Right renal pelvis (tissue), 4 donors: Measurements from ENCODE around the gene CHRNA4. TPM values are rescaled to one million over a fixed set of nuclear protein-coding genes. Genes with fewer than 3 reads are reported as not detected.
"Not testable (repeated sequence)": the region's sequence is repeated elsewhere in the genome, so short reads cannot be mapped to it uniquely, and the experiment has no call there.

Experiments used
- DNase-seq, 4 donors: peaks; one replicate each; pipeline ENCODE4 v3.0.0-alpha.2; 2013; ENCODE audit warnings: low read depth in 4 of 4, low spot score in 3 of 4, missing footprints in 1 of 4
- polyA plus RNA-seq, 4 donors: library from polyadenylated mRNA; unstranded; fragments of 120-200 nt; gene quantifications; one replicate each; pipeline ENCODE4 v1.2.1, GENCODE V29; 2013; ENCODE audit not compliant: insufficient read length in 4 of 4

CHRNA4 gene
- polyA plus RNA-seq, 4 donors: 6.1 to 14.7 (median 12.7) TPM

DNA sequence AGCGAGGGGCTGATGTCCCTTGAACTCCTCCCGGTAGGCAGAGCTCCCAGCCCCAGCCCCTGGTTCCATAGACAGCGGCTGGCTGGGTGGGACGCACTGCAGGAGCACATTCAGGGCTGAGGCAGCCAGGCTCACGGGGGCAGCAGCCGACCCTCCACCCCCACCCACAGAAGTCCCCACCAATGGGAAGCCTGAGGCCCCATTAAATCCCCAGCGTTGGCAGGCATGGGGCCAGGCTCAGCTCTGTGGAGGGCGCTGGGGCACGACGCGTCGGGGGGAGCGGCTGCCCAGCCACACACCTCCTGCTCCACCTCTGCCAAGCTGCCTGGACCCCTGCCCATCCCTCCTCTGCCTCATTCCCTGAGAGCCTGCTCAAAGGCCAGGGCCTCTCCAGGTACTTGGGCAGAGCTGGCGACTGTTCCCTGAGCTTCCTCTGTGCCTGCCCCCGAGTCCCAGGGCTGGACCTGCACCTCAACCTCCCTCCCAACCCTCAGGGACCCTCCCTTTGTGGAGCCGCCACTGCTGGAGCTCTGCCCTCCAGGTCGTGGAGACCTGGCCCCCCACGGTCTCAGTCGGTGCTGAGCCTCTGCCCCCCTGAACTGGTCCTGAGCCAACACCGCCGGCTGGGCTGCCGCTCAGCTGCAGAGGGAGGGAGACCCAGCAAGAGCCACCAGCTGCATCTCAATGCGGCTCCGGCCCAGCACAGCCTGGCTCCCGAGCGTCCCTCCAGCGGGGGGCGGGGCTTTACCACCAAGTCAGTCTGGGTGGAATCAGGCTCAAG is 9.1 kb downstream of the CHRNA4 start:
- no peak for DNase-seq

DNA sequence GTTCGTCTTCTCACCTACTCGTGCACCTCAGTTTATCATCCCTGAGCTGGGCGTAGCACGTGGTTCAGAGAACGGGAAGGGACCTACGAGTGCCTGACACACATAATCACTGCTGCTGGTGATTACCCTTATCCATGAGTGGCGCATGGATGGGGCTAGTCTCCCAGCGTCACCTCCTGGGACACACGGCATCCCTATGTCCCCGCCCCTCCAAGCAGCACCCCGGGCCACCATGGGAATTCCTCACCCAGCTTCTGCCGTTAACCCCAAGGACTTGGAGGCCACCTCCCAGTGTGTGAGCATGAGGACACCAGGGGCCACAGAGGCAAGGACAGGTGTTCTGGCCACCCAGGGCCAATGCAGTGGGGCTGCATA is 9.8 kb downstream of the CHRNA4 start:
- DNase-seq: no peak

DNA sequence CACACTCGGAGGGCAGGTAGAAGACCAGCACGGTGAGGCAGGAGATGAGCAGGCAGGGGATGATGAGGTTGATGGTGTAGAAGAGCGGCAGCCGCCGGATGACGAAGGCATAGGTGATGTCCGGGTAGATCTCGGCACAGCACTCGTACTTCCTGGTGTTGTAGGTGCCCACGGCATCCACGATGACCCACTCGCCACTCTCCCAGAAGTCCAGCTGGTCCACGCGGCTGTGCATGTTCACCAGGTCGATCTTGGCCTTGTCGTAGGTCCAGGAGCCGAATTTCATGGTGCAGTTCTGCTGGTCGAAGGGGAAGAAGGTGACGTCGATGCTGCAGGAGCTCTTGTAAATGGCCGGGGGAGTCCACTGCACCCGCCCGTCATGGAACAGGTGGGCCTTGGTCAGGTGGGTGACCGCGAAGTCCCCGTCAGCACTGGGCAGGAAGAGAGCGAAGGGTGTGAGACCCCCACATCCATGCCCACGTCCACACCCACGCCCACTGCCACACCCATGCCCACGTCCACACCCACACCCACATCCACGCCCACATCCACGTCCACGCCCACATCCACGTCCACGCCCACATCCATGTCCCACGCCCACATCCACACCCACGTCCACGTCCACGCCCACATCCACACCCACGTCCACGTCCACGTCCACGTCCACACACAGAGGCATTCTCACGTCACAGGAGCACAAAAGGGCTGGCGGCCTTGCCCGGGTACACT is 10.4 kb downstream of the CHRNA4 start:
- DNase-seq: no peak

DNA sequence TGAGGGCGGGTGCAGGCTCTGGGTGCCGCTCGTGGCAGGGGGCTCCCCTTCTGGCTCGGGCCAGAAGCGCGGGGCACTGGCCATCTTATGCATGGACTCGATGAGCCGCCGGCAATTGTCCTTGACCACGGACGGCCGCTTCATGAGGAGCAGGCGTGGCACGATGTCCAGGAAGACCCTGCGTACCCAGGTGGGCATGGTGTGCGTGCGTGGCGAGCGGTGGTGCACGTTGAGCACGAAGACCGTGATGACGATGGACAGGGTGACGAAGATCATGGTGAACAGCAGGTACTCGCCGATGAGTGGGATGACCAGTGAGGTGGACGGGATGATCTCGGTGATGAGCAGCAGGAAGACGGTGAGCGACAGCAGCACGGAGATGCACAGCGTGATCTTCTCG is 11.0 kb downstream of the CHRNA4 start:
- DNase-seq: no peak

DNA sequence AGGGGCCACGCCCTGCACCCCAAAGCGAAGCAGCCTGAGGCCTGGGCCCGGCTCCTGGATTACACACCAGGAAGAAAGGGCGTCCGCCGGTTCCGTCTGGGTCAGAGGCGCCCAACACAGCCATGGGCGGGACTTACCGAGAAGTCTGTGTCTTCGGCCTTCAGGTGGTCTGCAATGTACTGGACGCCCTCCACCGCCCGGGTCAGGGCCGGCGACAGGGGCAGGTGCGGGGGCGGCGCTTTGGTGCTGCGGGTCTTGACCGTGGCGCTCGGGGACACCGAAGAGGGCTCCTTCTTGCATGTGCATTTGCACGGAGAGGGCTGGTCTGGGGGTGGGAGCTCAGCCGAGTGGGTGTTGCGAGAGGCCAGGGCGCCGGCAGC is 11.6 kb downstream of the CHRNA4 start:
- no peak for DNase-seq

DNA sequence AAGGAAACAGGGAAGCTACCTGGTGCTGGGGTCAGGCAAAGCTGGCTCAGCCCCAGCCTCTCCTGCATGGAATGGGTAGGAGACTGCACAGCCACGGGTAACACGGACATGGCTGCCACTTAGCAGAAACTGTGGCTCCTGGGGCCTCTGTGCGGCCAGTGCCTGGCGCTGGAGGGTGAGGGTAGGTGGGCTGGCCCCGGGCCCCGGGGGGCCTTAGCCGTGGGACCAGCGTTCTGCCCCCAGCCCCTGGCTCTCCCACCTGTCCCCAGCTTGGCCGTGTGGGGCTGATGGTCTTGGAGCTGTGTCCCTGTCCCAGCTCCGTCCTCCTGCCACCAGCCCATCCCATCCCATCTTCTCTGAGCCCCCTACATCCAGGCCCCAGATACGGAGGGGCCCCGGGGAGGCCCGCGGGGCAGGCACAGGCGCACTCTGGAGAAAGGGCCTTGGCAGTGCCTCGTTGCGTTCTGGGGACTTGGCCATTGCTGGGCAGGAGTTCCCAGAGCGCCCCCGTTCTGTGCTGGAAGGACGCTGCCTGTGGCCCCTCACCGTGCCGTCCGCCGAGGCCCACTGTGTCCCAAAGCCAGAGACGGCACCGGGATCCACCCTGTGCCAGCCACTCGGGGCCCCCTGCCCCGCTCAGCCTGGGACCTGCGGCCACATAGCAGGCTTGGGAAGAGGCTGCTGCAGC is 12.2 kb downstream of the CHRNA4 start:
- no peak for DNase-seq

DNA sequence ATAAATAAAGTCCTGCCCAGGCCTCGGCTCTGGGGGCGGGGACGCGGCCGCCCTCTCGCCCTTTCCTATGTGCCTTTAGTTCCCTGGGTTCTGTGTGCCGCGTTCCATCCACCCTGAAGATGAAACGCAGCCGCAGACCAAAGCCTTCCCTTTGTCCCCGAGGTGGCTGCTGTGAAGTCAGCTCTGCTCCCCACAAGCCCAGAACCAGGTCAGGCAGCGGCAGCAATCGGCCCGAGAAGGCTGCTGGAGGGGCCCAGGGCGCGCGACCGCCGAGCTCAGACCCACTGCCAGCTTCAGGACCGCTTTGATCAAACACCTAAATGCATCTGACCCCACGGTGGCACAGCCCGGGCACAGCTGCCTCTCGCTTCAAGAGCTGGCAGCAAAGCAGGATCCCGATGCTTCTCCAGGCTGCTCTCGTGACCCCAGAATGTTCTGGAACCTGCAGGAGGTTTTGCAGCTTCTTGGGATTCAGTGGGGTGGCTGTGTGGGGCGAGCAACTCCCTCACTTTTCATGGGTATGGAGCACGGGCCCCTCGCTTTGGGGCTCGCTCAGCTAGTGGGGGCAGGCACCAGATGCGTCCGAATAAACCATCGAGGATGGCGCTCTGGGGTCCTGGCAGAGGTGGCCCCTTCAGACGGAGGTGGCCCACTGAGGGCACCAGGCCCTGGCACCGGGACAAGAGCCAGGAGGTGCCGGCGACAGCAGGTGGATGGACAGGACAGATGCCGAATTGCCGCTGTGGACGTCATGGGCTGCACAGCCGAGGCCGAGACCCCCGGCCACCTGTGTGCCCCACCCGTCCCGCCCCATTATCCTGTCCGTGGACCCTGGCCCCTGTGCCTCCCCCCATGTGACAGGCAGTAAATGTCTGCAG is 13.0 kb downstream of the CHRNA4 start:
- DNase-seq: no peak

DNA sequence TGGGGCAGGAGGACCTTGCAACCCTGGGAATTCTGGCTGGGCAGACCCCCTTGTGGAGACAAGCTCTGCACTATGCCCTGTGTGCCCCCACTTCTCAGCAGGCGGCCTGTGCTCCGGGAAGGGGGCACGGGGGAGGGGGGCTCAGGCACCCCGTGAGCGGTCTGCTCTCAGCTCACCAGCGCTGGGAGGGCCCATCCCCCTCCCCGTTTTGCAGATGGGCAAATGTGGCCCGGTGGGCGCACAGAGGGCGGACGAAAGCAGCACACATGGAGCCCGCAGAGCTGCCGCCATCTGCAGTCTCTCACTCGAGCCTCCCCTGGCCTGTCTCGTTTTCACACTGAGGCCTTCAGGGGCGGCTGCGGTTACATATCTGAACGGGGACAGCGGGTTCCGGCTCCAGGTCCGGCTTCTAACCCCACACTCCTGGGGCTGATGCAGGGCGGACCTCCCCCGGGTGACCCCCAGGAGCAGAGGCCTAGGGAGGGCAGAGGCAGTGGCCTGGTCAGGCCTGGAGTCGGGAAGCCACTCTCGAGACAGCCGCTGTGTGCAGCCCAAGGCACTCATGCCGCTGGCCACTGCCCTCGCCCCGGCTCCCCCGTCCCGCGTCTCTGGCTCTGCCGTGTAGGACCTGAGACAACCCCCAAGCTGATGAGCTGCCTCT is 13.9 kb downstream of the CHRNA4 start:
- DNase-seq: no peak

DNA sequence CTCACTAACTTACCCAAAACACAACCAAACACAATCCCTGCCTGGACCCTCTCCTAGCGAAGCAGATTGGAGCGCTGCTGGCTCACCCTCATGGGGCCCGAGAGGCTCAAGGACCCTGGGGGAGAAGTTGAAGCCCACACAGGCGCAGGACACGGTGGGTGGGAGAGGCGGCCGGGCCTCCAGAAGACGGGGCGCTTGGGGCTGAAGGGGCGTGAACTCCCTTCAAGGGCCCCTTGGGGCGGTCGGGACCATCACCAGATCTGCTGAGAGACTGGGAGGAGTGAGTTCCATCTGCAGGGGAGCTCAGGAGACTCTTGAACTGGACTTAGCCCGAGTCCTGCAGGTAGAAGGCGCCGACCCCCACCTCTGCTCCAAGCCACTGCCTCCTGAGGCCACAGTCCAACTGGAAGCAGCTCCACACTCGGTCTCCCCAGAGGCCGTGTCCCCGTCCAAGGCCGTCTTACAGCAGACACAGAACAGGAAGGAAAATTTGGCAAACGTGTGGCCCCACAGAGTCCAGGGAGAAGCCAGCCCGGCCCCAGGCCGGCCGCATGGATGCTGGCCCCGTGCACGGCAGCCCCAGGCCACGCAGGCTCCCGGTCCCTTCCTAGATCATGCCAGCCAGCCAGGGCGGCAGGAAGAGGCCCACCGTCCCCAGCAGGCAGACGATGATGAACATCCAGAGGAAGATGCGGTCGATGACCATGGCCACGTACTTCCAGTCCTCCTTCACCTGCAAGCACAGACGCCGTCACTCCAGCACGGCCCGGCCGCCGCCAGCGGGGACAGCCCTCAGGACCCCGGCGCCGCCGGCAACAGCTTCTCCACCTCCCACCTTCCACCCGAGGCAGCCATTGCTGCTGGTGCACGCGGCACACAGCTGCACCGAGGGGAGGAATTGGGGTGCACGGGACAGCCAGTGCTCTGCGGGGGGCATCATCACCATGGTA is 14.7 kb downstream of the CHRNA4 start:
- no peak for DNase-seq

DNA sequence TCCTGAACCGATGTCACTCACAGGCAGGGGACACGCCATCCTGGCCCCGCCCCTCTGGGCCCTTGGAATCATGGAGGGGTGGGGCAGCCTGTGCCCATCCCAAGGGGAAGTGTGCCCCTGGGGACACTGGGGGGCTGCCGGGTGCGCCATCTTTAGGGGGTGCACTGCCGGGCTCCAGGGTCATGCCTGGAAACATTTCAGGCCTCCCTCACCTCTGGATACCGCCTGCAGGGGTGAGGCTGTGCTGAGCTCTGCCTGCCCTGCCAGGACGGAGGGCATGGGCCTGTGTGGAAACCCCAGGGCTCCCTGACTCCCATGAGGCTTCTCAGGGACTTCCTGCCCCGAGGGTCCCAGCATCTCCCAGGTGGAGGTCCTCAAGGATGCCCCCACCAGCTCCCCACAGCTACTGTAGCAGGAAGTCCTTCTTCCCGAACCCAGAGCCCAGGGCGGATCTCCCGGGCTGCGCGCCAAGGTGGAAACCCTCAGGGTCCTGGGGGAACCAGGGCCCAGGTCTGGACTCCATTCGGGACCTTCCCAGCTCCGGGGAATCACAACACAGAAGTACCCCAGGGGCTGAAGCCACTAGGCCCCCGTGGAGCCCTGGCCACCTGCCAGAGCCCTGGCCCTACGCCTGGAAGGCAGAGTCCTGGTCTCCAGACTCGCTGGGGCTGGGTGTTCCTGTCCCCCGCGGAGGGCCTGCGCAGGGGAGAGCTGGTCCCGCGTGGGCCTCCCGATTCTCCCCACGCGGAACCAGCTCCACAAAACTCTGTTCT is 15.6 kb downstream of the CHRNA4 start:
- DNase-seq: no peak

DNA sequence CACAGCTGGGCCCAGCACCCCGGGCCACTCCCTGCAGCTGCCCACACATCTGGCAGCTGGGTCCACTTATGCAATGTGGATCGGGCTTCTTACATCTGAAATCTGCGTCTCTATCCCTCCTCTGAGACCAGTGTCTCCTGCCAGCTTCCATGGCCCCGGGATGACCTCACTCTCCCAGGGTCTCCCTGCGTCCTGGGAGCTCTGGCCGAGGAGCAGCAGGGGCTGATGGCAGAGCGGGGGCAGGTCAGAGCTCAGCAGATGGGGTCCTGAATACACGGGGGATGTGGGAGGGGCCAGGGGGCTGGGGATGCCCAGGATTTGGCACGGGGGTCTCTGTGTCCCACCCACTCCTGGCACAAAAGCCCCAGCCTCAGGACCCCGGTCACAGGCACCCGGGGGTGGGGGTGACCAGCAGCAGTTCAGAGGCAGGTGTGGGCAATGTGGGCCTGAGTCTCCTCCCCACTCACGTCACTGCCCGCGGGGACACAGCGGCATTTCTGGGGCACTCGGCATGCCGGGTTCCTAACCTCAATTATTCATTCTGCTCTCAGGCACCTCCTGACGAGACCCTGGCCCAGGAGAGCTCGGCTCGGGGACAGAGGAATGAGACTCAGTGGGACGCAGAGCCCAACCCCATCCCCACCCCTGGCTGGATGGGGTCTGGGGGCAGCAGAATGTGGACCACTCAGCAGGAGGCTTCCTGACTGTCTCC is 16.4 kb downstream of the CHRNA4 start:
- DNase-seq: no peak

DNA sequence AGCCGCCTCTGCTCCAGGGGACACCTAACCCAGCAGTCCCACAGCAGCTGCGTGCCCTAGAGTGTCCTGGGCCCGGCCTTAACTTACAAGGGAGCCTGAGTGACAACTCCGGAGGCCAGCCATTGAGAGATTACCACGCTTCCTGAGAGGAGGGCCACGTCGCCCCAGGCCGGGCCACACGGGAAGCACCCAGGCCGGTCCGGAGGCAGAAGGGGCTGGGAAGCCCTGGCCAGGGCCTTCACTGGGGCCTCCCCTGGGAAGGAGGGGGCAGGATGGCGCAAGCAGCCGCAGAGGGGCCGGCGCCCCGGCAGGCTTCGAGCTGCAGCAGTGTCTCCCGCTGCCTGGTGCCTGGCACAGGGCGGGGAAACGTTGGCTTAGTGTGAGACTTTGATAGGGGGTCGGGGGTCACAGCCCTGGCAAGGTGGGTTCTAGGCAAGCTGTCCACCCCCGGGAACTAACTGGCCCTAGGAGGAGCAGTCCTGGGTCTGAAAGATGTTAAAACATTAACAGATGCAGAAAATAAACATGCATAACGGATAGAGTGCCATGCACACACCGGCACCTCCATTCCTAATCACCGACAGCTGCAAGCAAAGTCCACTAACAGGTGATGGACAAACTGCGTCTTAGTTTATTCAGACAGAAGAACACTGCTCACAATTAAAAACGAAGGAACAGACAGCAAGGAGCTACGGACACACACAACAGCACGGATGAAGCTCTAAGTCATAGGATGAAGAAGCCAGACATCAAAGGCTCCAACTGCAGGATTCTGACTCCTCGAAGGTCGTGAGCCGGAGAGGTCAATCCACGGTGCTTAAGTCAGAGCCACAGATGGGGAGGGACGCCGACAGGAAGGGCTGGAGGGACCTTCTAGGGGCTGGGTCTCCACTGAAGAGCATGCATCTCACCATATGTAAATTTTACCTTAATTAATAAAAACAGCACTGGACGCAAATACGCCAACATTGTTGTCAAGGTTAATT is 17.4 kb downstream of the CHRNA4 start:
- no peak for DNase-seq

DNA sequence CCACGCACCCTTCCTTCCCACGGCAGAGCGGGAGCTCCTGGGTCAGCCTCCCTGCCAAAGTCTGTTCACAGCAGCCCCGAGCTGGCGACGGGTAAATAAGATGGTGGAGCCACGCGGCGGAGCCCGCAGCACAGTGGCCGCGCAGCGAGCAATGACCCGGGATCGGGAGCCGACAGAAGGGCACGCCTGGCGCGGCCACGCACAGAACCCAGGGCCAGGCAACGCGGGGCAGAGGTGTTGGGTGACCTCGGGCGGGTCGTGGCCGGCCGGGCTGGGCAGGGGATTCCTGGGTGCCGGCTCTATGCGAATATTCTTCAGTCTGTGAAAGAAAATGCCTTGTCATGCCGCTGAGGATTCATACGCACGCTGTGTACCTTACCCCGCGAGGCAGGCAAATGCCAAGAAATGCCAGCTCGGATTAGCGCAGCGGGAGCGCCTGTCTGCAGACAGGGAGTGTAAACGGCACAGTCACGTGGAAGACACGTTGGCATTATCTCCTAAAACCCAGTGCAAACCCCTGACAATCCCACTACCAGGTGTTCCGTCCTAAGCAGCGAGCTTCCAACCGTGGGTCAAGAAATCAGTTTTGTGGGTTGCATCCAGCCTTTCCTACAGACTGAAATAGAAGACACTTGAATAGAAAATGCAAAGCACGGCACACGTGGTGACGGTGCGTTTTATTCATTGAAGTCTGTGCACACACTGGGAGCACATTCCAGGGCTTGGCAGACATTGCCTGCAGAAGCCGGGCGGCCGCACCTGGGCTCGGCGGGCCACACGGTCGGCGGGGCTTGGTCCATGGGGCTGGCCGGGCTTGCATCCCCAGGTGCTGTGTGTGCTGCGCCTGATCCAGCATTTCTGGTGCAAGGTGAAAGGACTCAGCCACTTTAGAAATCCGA is 18.3 kb downstream of the CHRNA4 start:
- no peak for DNase-seq

DNA sequence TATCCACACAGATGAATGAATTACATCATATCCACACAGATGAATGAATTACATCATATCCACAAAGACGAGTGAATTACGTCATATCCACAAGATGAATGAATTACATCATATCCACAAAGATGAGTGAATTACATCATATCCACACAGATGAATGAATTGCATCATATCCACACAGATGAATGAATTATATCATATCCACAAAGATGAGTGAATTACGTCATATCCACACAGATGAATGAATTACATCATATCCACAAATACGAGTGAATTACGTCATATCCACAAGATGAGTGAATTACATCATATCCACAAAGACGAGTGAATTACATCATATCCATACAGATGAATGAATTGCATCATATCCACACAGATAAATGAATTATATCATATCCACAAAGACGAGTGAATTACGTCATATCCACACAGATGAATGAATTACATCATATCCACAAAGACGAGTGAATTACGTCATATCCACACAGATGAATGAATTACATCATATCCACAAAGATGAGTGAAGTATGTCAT is 20.9 kb downstream of the CHRNA4 start:
- DNase-seq: not testable (repeated sequence)
